Measurements from ENCODE around the gene HPD. TPM values are rescaled to one million over a fixed set of nuclear protein-coding genes. Genes with fewer than 3 reads are reported as not detected.

Gene HPD
- total RNA-seq, 1 experiment from 2014 or later, result 0.51 TPM

- TF ChIP-seq POLR2AphosphoS5 (IDR thresholded peaks at IDR 0.05; ENCODE audit: low read depth, low read length), result no peak
- TF ChIP-seq CTCF (IDR thresholded peaks at IDR 0.05), result peak; percentile 19
- TF ChIP-seq, protein P1, sequence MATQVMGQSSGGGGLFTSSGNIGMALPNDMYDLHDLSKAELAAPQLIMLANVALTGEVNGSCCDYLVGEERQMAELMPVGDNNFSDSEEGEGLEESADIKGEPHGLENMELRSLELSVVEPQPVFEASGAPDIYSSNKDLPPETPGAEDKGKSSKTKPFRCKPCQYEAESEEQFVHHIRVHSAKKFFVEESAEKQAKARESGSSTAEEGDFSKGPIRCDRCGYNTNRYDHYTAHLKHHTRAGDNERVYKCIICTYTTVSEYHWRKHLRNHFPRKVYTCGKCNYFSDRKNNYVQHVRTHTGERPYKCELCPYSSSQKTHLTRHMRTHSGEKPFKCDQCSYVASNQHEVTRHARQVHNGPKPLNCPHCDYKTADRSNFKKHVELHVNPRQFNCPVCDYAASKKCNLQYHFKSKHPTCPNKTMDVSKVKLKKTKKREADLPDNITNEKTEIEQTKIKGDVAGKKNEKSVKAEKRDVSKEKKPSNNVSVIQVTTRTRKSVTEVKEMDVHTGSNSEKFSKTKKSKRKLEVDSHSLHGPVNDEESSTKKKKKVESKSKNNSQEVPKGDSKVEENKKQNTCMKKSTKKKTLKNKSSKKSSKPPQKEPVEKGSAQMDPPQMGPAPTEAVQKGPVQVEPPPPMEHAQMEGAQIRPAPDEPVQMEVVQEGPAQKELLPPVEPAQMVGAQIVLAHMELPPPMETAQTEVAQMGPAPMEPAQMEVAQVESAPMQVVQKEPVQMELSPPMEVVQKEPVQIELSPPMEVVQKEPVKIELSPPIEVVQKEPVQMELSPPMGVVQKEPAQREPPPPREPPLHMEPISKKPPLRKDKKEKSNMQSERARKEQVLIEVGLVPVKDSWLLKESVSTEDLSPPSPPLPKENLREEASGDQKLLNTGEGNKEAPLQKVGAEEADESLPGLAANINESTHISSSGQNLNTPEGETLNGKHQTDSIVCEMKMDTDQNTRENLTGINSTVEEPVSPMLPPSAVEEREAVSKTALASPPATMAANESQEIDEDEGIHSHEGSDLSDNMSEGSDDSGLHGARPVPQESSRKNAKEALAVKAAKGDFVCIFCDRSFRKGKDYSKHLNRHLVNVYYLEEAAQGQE (IDR thresholded peaks at IDR 0.05; ENCODE audit: insufficient read depth in 1 of 2, low read depth in 2 of 2, low read length in 1 of 2), result no peak
- no peak for TF ChIP-seq SIN3A (IDR thresholded peaks at IDR 0.05; ENCODE audit: borderline replicate concordance, insufficient read depth, low read depth, low read length)
- TF ChIP-seq TCF7L2 (IDR thresholded peaks at IDR 0.05; ENCODE audit: low read depth, low read length), result no peak
- H3K27me3 ChIP-seq (ENCODE audit: control insufficient read depth, insufficient read depth, low read length), result no peaks in the 10 kb centered on the region
- in situ Hi-C loops (cut with HindIII; ENCODE audit: low pct_unique_long_range_greater_than_20kb, low sequenced_read_pairs), result no loop called here
- intact Hi-C loops (cut with micrococcal nuclease; ENCODE audit: unreplicated experiment), result loop anchor here (2.0 kb wide), 1 partner anchor 94 kb away; no protein-coding TSS in a partner anchor
- H3K9me3 ChIP-seq (ENCODE audit: control insufficient read depth, insufficient read depth, low read depth, low read length), result no peaks in the 10 kb centered on the region
- peaks cover 21% of the 10 kb centered on the region for H3K4me1 ChIP-seq (ENCODE audit: control insufficient read depth, insufficient read depth, low read length)
- H3K27ac ChIP-seq (ENCODE audit: low read length), result peak overlapping the region; percentile 98
- ATAC-seq (no peak), DNase-seq (ENCODE audit: low read depth, low spot score) (no peak)
- no peaks in the 10 kb centered on the region for H3K36me3 ChIP-seq (ENCODE audit: control insufficient read depth, insufficient read depth, low read length)
- CTCF ChIA-PET, result interaction anchor here (1.2 to 1.4 kb wide), 2 partner anchors 63 to 79 kb away, joined by 3 read pairs; no protein-coding TSS in a partner anchor
- peak overlapping the region; percentile 86 to 91 for H3K4me3 ChIP-seq (ENCODE audit: low read depth in 2 of 2, low read length in 2 of 2)
- POLR2A ChIA-PET, result no interaction called here
- no TSS peak for BruUV-seq (replicated peaks)
Observed at GRCh38 chr12:121889274-121889624, 30.6 kb upstream of the HPD start.

DNA sequence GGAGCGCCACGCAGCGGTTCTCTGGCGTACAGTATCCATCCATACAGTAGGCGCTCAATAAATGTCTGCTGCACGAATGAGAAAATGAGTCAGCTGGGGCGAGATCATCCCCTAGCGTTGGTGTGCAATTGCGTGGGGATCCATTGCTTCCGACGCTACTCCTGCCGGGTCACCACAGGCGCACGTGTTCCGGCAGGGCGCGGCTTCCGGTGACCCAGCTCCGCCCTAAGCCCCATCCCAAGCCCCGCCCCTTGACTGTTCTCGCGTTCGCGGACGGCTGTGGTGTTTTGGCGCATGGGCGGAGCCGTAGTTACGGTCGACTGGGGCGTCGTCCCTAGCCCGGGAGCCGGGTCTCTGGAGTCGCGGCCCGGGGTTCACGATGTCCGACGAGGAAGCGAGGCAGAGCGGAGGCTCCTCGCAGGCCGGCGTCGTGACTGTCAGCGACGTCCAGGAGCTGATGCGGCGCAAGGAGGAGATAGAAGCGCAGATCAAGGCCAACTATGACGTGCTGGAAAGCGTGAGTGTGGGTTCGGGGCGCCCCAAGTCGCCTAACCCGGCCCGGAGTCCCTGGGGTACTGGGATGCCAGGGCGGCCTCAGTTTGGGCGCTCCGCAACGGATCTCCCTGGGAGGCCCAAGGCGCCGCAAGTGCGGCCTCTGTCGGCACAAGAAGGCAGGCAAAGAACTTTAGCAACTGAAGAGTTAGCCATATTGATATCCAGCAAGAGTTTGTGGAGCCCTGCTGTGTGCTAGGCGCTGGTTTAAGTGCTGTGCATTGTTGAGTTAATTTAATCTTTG is 30.0 kb upstream of the HPD start, which contains the start of gene PSMD9:
Gene PSMD9 (plus strand): TSS at position 313 of the 796 bp plus-strand sequence. CDS start 67 bp downstream, at position 380.
- POLR2A ChIA-PET, result interaction anchor here (1.0 kb wide), 1 partner anchor 26 kb away, joined by 11 read pairs; no protein-coding TSS in a partner anchor
- no peaks in the 10 kb centered on the region for H3K27me3 ChIP-seq (ENCODE audit: control insufficient read depth, insufficient read depth, low read length)
- in situ Hi-C loops (cut with HindIII; ENCODE audit: low pct_unique_long_range_greater_than_20kb, low sequenced_read_pairs) (no loop called here), intact Hi-C loops (cut with micrococcal nuclease; ENCODE audit: unreplicated experiment) (loop anchor here (2.0 kb wide), 1 partner anchor 94 kb away; no protein-coding TSS in a partner anchor)
- peak within 1 kb of the TSS; percentile 86 to 91 for H3K4me3 ChIP-seq (ENCODE audit: low read depth in 2 of 2, low read length in 2 of 2)
- TF ChIP-seq, protein P1 (IDR thresholded peaks at IDR 0.05; ENCODE audit: insufficient read depth in 1 of 2, low read depth in 2 of 2, low read length in 1 of 2), result no peak
- TF ChIP-seq CTCF (IDR thresholded peaks at IDR 0.05) (peak; percentile 71), POLR2AphosphoS5 (IDR thresholded peaks at IDR 0.05; ENCODE audit: low read depth, low read length) (peak; percentile 84), SIN3A (IDR thresholded peaks at IDR 0.05; ENCODE audit: borderline replicate concordance, insufficient read depth, low read depth, low read length) (peak; percentile 88; the same call in 1 of the 2 replicates), TCF7L2 (IDR thresholded peaks at IDR 0.05; ENCODE audit: low read depth, low read length) (peak; percentile 50; the same call in 1 of the 2 replicates)
- CTCF ChIA-PET, result interaction anchor here (0.5 to 1.6 kb wide), 6 partner anchors 19 to 94 kb away, joined by 3 to 21 read pairs (median 4); partner anchors contain the start of gene RHOF
- H3K27ac ChIP-seq (ENCODE audit: low read length), result peak within 1 kb of the TSS; percentile 98
- H3K36me3 ChIP-seq (ENCODE audit: control insufficient read depth, insufficient read depth, low read length), result no peaks in the 10 kb centered on the region
- peaks cover 15% of the 10 kb centered on the region for H3K4me1 ChIP-seq (ENCODE audit: control insufficient read depth, insufficient read depth, low read length)
- DNase-seq (ENCODE audit: low read depth, low spot score) (peak; percentile 85), ATAC-seq (peak; percentile 99)
- H3K9me3 ChIP-seq (ENCODE audit: control insufficient read depth, insufficient read depth, low read depth, low read length), result no peaks in the 10 kb centered on the region
- BruUV-seq (replicated peaks), result TSS peak; percentile 92

Measured in Panc1 (cell line).